HCT116 (cell line): ENCODE data around the gene PPIF. TPM values are rescaled to one million over a fixed set of nuclear protein-coding genes. Genes with fewer than 3 reads are reported as not detected.

Experiments used
- ATAC-seq: fragments of 200-7000 bp; cut with Tn5 transposase; 2 replicates; pipeline ENCODE4 v1.9.1; 2020; ENCODE audit warnings: mild to moderate bottlenecking, moderate library complexity
- BruUV-seq: library from RNA; stranded (reverse); fragments of 400-500 nt; replicated peaks from 2 replicates; lab custom pipeline; 2021; lab: Mats Ljungman, UMichigan
- CTCF ChIA-PET: fragments of 300-600 bp; sonication (Branson Sonifier 250); formaldehyde crosslinking; loops from one replicate; lab custom pipeline; 2021; ENCODE audit warnings: antibody characterized with exemption; lab: Charles Lee
- POLR2A ChIA-PET: fragments of 300-600, 350-600 bp; sonication (Branson Sonifier 250); formaldehyde crosslinking; loops from one replicate; lab custom pipeline; 2021; ENCODE audit warnings: antibody characterized with exemption; lab: Charles Lee
- RAD21 ChIA-PET, 2 experiments: fragments of 300-600 bp; sonication (Branson Sonifier 250); formaldehyde crosslinking; loops; one replicate each; lab custom pipeline; 2023; ENCODE audit warnings: low total read pairs in 2 of 2; ENCODE audit not compliant: uncharacterized antibody in 2 of 2, unreplicated experiment in 2 of 2, low non-redundant PET in 1 of 2; lab: Charles Lee
- DNase-seq: peaks from one replicate; pipeline ENCODE4 v3.0.0-alpha.2; 2010; ENCODE audit warnings: low read depth, low spot score
- H2AFZ ChIP-seq: fragments of 200-600 bp; shearing (Covaris generic), sonication (generic); 2 replicates; pipeline ENCODE4 v1.6.1; 2017; ENCODE audit warnings: low read depth, mixed run types, mixed read lengths, antibody characterized with exemption, low read length; ENCODE audit not compliant: poor library complexity, severe bottlenecking
- H3K27ac ChIP-seq: 2 replicates; pipeline ENCODE4 v1.5.1; 2012; ENCODE audit warnings: low read depth, low read length
- H3K27me3 ChIP-seq: fragments of 200-600 bp; sonication (generic); 2 replicates; pipeline ENCODE4 v1.6.1; 2016; ENCODE audit warnings: mixed run types, low read length, mixed read lengths; ENCODE audit not compliant: insufficient read depth
- H3K36me3 ChIP-seq, 2 experiments: fragments of 200-500 bp in 1 of 2; fragments of 200-600 bp in 1 of 2; sonication (Bioruptor generic) in 1 of 2; sonication (generic) in 1 of 2; 2 replicates each; pipeline versions ENCODE4 v1.5.1 to v1.6.1; 2014 to 2016; ENCODE audit warnings: low read length in 2 of 2, inconsistent platforms in 1 of 2, mixed read lengths in 1 of 2, mixed run types in 1 of 2; ENCODE audit not compliant: insufficient read depth in 2 of 2, control insufficient read depth in 1 of 2
- H3K4me1 ChIP-seq, 2 experiments: fragments of 200-600 bp in 1 of 2; sonication (generic) in 1 of 2; 2 replicates each; pipeline versions ENCODE4 v1.5.1 to v1.6.1; 2012 to 2017; ENCODE audit warnings: low read length in 2 of 2, inconsistent platforms in 1 of 2, mild to moderate bottlenecking in 1 of 2, mixed read lengths in 1 of 2, mixed run types in 1 of 2, moderate library complexity in 1 of 2; ENCODE audit not compliant: insufficient read depth in 2 of 2, control insufficient read depth in 1 of 2
- H3K4me2 ChIP-seq: fragments of 200-600 bp; sonication (generic); 2 replicates; pipeline ENCODE4 v1.6.1; 2017; ENCODE audit warnings: mixed run types, low read length, mixed read lengths
- H3K4me3 ChIP-seq, 2 experiments: fragments of 200-600 bp in 1 of 2; sonication (generic) in 1 of 2; replicated peaks in 1 of 2; 2 replicates each; pipeline ENCODE4 v1.5.1; 2011 to 2016; ENCODE audit warnings: low read length in 2 of 2, control low read depth in 1 of 2, low read depth in 1 of 2, mild to moderate bottlenecking in 1 of 2, mixed read lengths in 1 of 2, mixed run types in 1 of 2
- H3K79me2 ChIP-seq: fragments of 200-600 bp; sonication (generic); 2 replicates; pipeline ENCODE4 v1.6.1; 2017; ENCODE audit warnings: mild to moderate bottlenecking, mixed run types, low read length, moderate library complexity, mixed read lengths; ENCODE audit not compliant: insufficient read depth
- H3K9ac ChIP-seq: fragments of 200-600 bp; sonication (generic); 2 replicates; pipeline ENCODE4 v1.6.1; 2016; ENCODE audit warnings: low read length, mixed read lengths
- H3K9me2 ChIP-seq: fragments of 200-600 bp; sonication (generic), shearing (Covaris generic); 2 replicates; pipeline ENCODE4 v1.6.1; 2017; ENCODE audit warnings: mixed run types, mild to moderate bottlenecking, moderate library complexity; ENCODE audit not compliant: insufficient read depth
- H3K9me3 ChIP-seq, 2 experiments: fragments of 200-500 bp in 1 of 2; fragments of 200-600 bp in 1 of 2; sonication (Bioruptor generic) in 1 of 2; sonication (generic) in 1 of 2; 2 replicates each; pipeline ENCODE4 v1.6.1; 2014 to 2017; ENCODE audit warnings: low read length in 2 of 2, mixed read lengths in 2 of 2, inconsistent platforms in 1 of 2, low read depth in 1 of 2, mild to moderate bottlenecking in 1 of 2, mixed run types in 1 of 2, moderate library complexity in 1 of 2; ENCODE audit not compliant: control insufficient read depth in 1 of 2, insufficient read depth in 1 of 2
- H4K20me1 ChIP-seq: fragments of 200-600 bp; sonication (generic), shearing (Covaris generic); 2 replicates; pipeline ENCODE4 v1.6.1; 2017; ENCODE audit warnings: mixed run types, mild to moderate bottlenecking, moderate library complexity; ENCODE audit not compliant: insufficient read depth
- ATF3 ChIP-seq: IDR thresholded peaks from 2 replicates; pipeline ENCODE4 v1.6.1; 2012
- CTCF ChIP-seq, 3 experiments: fragments of 200-600 bp in 1 of 3; sonication (generic) in 1 of 3; IDR thresholded peaks in 2 of 3; conservative IDR thresholded peaks in 1 of 3; 2 replicates each; pipeline ENCODE4 v1.5.1; 2012 to 2017; ENCODE audit warnings: low read depth in 2 of 3, low read length in 2 of 3, antibody characterized with exemption in 1 of 3, borderline replicate concordance in 1 of 3, control low read depth in 1 of 3, mild to moderate bottlenecking in 1 of 3, mixed read lengths in 1 of 3, mixed run types in 1 of 3, moderate library complexity in 1 of 3; ENCODE audit not compliant: insufficient read depth in 1 of 3
- ELF1 ChIP-seq: IDR thresholded peaks from 2 replicates; pipeline ENCODE4 v1.6.1; 2012; ENCODE audit warnings: low read depth, borderline replicate concordance
- EZH2phosphoT487 ChIP-seq: fragments of 200-600 bp; IDR thresholded peaks from 2 replicates; pipeline ENCODE4 v1.6.1; 2018; ENCODE audit warnings: antibody characterized with exemption, borderline replicate concordance
- JUND ChIP-seq: IDR thresholded peaks from 2 replicates; pipeline ENCODE4 v1.6.1; 2012
- MAX ChIP-seq: IDR thresholded peaks from 2 replicates; pipeline ENCODE4 v1.6.1; 2012
- POLR2A ChIP-seq: IDR thresholded peaks from 2 replicates; pipeline ENCODE4 v1.7.0; 2011; ENCODE audit warnings: borderline replicate concordance; ENCODE audit not compliant: insufficient read depth, insufficient read length; ENCODE audit errors: extremely low read depth
- RAD21 ChIP-seq: IDR thresholded peaks from 2 replicates; pipeline ENCODE4 v1.6.1; 2012; ENCODE audit warnings: low read depth, mild to moderate bottlenecking
- SIN3A ChIP-seq: IDR thresholded peaks from 2 replicates; pipeline ENCODE4 v1.6.1; 2012; ENCODE audit warnings: low read depth
- SRF ChIP-seq: IDR thresholded peaks from 2 replicates; pipeline ENCODE4 v1.6.1; 2012; ENCODE audit warnings: low read depth
- TCF7L2 ChIP-seq: IDR thresholded peaks from 2 replicates; pipeline ENCODE4 v1.7.0; 2011; ENCODE audit warnings: borderline replicate concordance, inconsistent platforms; ENCODE audit not compliant: insufficient read depth, insufficient read length; ENCODE audit errors: extremely low read depth
- YY1 ChIP-seq: IDR thresholded peaks from 2 replicates; pipeline ENCODE4 v1.6.1; 2011; ENCODE audit warnings: low read length, low read depth, moderate library complexity, mild to moderate bottlenecking; ENCODE audit not compliant: insufficient replicate concordance; ENCODE audit errors: extremely low read depth
- intact Hi-C: fragments of 100-400 bp; cut with micrococcal nuclease; formaldehyde crosslinking; loops from 2 replicates; pipeline ENCODE4 v1.10.0; 2022
- total RNA-seq: library from RNA; stranded (reverse); gene quantifications from one replicate; pipeline ENCODE4 v1.2.1, GENCODE V29; 2021; ENCODE audit not compliant: unreplicated experiment
- TF ChIP-seq, protein P1 (sequence below): IDR thresholded peaks from 2 replicates; pipeline ENCODE4 v1.6.1; 2012; ENCODE audit warnings: low read depth

Gene PPIF
- total RNA-seq, 1 experiment from 2014 or later = 85.0 TPM

DNA sequence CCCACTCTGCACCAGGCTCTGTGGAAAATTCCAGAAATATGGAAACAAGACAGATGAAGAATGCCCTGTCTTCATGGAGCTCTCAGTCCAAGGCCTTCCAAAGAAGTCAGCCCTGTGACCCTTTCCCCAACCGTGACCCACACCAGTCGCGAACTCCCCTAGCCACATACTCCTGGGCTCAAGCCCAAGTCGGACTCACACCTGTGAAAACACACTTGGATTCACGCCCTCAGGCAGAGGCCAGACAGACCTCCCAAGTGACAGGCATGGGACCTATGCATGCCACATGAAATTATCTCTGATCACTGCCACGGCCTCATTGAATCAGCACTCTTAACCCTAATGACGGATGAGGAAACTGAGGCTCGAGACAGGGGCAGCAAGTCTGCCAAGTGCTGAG lies 55.7 kb downstream of the PPIF start:
- ChIA-PET RAD21 (interaction anchor here in 1 of 2 experiments (0.6 kb wide), 1 partner anchor 791 kb away, joined by 4 read pairs; no protein-coding TSS in a partner anchor), CTCF (no interaction called here), POLR2A (no interaction called here)
- TF ChIP-seq YY1 = no peak
- TF ChIP-seq RAD21 = no peak
- TF ChIP-seq POLR2A = no peak
- TF ChIP-seq JUND = no peak
- no peak for TF ChIP-seq SRF
- Histone ChIP-seq H3K9ac (no peak overlapping the region), H3K79me2 (no peaks in the 10 kb centered on the region), H3K36me3 (no peaks in the 10 kb centered on the region), H3K27me3 (no peaks in the 10 kb centered on the region), H3K4me1 (peaks cover 0 to 6% of the 10 kb centered on the region in 2 experiments; a peak in 1 of 4 replicates), H4K20me1 (no peaks in the 10 kb centered on the region), H2AFZ (no peak overlapping the region), H3K9me3 (no peaks in the 10 kb centered on the region), H3K27ac (no peak overlapping the region), H3K9me2 (no peaks in the 10 kb centered on the region), H3K4me3 (no peak overlapping the region), H3K4me2 (no peak overlapping the region)
- ATAC-seq (no peak), DNase-seq (no peak)
- no TSS peak for BruUV-seq
- intact Hi-C loops = no loop called here

GRCh38 chr10:79403441-79404230 lies 56.4 kb downstream of the PPIF start:
- Histone ChIP-seq H3K79me2 (no peaks in the 10 kb centered on the region), H3K36me3 (no peaks in the 10 kb centered on the region), H4K20me1 (no peaks in the 10 kb centered on the region), H3K9me2 (no peaks in the 10 kb centered on the region), H2AFZ (no peak overlapping the region), H3K4me1 (peaks cover 0 to 6% of the 10 kb centered on the region in 2 experiments; a peak in 1 of 4 replicates), H3K4me2 (no peak overlapping the region), H3K9ac (no peak overlapping the region), H3K27ac (no peak overlapping the region), H3K4me3 (no peak overlapping the region), H3K27me3 (no peaks in the 10 kb centered on the region), H3K9me3 (no peaks in the 10 kb centered on the region)
- BruUV-seq = no TSS peak
- CTCF ChIA-PET = no interaction called here
- RAD21 ChIA-PET = interaction anchor here in 1 of 2 experiments (0.6 kb wide), 1 partner anchor 29 kb away, joined by 4 read pairs; no protein-coding TSS in a partner anchor
- no peak for DNase-seq
- no peak for ATAC-seq
- POLR2A ChIA-PET = interaction anchor here (0.6 kb wide), 1 partner anchor 19 kb away, joined by 4 read pairs; no protein-coding TSS in a partner anchor
- intact Hi-C loops = no loop called here
- no peak for TF ChIP-seq SIN3A
- TF ChIP-seq, protein P1, sequence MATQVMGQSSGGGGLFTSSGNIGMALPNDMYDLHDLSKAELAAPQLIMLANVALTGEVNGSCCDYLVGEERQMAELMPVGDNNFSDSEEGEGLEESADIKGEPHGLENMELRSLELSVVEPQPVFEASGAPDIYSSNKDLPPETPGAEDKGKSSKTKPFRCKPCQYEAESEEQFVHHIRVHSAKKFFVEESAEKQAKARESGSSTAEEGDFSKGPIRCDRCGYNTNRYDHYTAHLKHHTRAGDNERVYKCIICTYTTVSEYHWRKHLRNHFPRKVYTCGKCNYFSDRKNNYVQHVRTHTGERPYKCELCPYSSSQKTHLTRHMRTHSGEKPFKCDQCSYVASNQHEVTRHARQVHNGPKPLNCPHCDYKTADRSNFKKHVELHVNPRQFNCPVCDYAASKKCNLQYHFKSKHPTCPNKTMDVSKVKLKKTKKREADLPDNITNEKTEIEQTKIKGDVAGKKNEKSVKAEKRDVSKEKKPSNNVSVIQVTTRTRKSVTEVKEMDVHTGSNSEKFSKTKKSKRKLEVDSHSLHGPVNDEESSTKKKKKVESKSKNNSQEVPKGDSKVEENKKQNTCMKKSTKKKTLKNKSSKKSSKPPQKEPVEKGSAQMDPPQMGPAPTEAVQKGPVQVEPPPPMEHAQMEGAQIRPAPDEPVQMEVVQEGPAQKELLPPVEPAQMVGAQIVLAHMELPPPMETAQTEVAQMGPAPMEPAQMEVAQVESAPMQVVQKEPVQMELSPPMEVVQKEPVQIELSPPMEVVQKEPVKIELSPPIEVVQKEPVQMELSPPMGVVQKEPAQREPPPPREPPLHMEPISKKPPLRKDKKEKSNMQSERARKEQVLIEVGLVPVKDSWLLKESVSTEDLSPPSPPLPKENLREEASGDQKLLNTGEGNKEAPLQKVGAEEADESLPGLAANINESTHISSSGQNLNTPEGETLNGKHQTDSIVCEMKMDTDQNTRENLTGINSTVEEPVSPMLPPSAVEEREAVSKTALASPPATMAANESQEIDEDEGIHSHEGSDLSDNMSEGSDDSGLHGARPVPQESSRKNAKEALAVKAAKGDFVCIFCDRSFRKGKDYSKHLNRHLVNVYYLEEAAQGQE = no peak
- no peak for TF ChIP-seq TCF7L2
- no peak for TF ChIP-seq CTCF (IDR thresholded peaks at IDR 0.05 in 2 of 3, conservative IDR thresholded peaks at IDR 0.05 in 1 of 3; ENCODE audit: borderline replicate concordance in 1 of 3, insufficient read depth in 1 of 3, low read depth in 2 of 3, low read length in 2 of 3)
- TF ChIP-seq ELF1 = no peak
- no peak for TF ChIP-seq YY1
- TF ChIP-seq ATF3 = no peak
- no peak for TF ChIP-seq MAX
- TF ChIP-seq EZH2phosphoT487 = no peak
